CD4-positive, alpha-beta T cell (primary cell): ENCODE measurements around the gene KRT79. TPM values are rescaled to one million over a fixed set of nuclear protein-coding genes. Genes with fewer than 3 reads are reported as not detected.
A peak's percentile ranks its signal among the peaks of the same experiment; 100 is the strongest.

Experiments used
- ATAC-seq: fragments of 200-7000 bp; cut with Tn5 transposase; one replicate; pipeline ENCODE4 v1.10.0; 2022; ENCODE audit warnings: mild to moderate bottlenecking; ENCODE audit not compliant: poor library complexity
- CTCF ChIA-PET: fragments of 350-600 bp; sonication (Branson Sonifier 250); formaldehyde crosslinking; loops from one replicate; lab custom pipeline; 2021; ENCODE audit warnings: antibody characterized with exemption, inconsistent platforms; lab: Charles Lee
- POLR2A ChIA-PET: fragments of 350-600 bp; sonication (Branson Sonifier 250); formaldehyde crosslinking; loops from one replicate; lab custom pipeline; 2021; ENCODE audit warnings: antibody characterized with exemption, inconsistent platforms; lab: Charles Lee
- DNase-seq, 14 experiments: peaks; one replicate each; pipeline ENCODE4 v3.0.0-alpha.2; 2013 to 2020; ENCODE audit warnings: mixed read lengths in 2 of 14
- H3K27ac ChIP-seq, 2 donors: one replicate each; pipeline versions ENCODE4 v1.5.1 to v1.7.0; 2013; ENCODE audit warnings: low read length in 2 of 2, low read depth in 1 of 2, mild to moderate bottlenecking in 1 of 2
- H3K27me3 ChIP-seq, 2 experiments: 1 replicate in 1 of 2; 2 replicates in 1 of 2; pipeline versions ENCODE4 v1.6.1 to v1.7.0; 2013; ENCODE audit warnings: low read length in 2 of 2, control low read depth in 1 of 2, mild to moderate bottlenecking in 1 of 2, moderate library complexity in 1 of 2; ENCODE audit not compliant: insufficient read depth in 2 of 2, control insufficient read depth in 1 of 2
- H3K36me3 ChIP-seq: one replicate; pipeline ENCODE4 v1.6.1; 2013; ENCODE audit warnings: low read length, control low read depth; ENCODE audit not compliant: insufficient read depth
- H3K4me1 ChIP-seq: one replicate; pipeline ENCODE4 v1.6.1; 2013; ENCODE audit warnings: low read length, control low read depth; ENCODE audit not compliant: insufficient read depth
- H3K4me3 ChIP-seq: one replicate; pipeline ENCODE4 v1.5.1; 2013; ENCODE audit warnings: mild to moderate bottlenecking, low read length, moderate library complexity
- H3K9me3 ChIP-seq, 2 experiments: 1 replicate in 1 of 2; 2 replicates in 1 of 2; pipeline versions ENCODE4 v1.6.1 to v1.7.0; 2013; ENCODE audit warnings: low read length in 2 of 2, mild to moderate bottlenecking in 2 of 2, control low read depth in 1 of 2, moderate library complexity in 1 of 2; ENCODE audit not compliant: control insufficient read depth in 1 of 2, insufficient read depth in 1 of 2
- H3K27ac Mint-ChIP-seq: one replicate; pipeline ENCODE4 v1.8.0; 2020; ENCODE audit warnings: mixed read lengths
- H3K27me3 Mint-ChIP-seq: one replicate; pipeline ENCODE4 v1.8.0; 2021; ENCODE audit warnings: mixed read lengths
- H3K36me3 Mint-ChIP-seq: one replicate; pipeline ENCODE4 v1.8.0; 2021; ENCODE audit warnings: low read depth, mixed read lengths
- H3K4me1 Mint-ChIP-seq: one replicate; pipeline ENCODE4 v1.8.0; 2021; ENCODE audit warnings: low read depth, mixed read lengths
- H3K4me3 Mint-ChIP-seq: one replicate; pipeline ENCODE4 v1.8.0; 2020; ENCODE audit warnings: mild to moderate bottlenecking, mixed read lengths
- H3K9me3 Mint-ChIP-seq: one replicate; pipeline ENCODE4 v1.8.0; 2020; ENCODE audit warnings: mixed read lengths
- intact Hi-C, 2 experiments: fragments of 100-400 bp; cut with DNase I in 1 of 2; cut with micrococcal nuclease in 1 of 2; formaldehyde crosslinking; loops; one replicate each; pipeline versions ENCODE4 v1.15.1 to v1.9.0; 2023 to 2025; cut with DNase I, micrococcal nuclease
- total RNA-seq, 174 experiments: library from RNA in 2 of 174; stranded (reverse) in 2 of 174; gene quantifications; one replicate each; pipeline ENCODE4 v1.2.3 and lab custom pipeline; 2021 to 2026
- TF ChIP-seq, protein P1 (sequence below): fragments of 200-600 bp; IDR thresholded peaks from one replicate; pipeline ENCODE4 v1.8.0; 2022; ENCODE audit warnings: antibody characterized with exemption, mild to moderate bottlenecking

The KRT79 gene
- total RNA-seq, 2 experiments from 2014 or later = not detected

DNA sequence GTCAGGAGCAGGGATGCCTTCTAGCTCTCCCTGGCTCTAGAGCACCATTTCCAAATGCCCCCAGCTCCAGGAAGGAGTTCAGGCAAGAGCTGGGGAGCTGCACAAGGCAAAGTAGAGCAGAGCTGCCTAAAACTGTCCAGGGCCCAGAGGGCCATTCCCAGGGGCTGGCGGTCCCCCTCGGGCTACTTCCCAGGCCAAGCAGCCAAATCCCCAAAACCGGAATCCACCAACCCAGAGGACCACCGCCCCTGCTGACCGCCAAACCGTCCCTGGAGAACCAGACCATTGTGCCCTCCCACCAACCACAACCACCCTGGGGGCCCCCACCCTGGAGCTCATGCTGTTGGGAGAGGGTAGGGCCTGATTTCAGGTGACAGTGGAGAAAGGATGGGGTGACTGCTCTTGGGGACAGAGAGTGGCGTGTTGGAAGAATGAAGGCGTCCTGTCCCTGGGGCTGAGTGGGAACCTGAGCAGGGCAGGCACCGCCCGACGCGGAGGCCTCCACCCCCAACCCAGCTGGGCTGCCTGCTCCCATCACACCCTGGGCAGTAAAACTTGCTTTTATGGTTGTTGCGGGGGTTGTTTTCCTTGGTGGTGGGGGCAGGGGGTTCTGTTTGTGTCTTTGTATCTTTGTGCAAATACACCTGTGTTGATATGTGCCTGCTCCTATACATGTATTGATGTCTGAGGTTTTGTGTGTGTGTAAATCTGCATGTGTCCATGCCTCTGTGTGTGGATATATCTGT, 38.7 kb upstream of the KRT79 start:
- intact Hi-C loops = loop anchor here in 1 of 2 experiments (10.0 kb wide), 1 partner anchor 188 kb away; the partner anchor contains the start of gene KRT1
- H3K9me3 ChIP-seq = no peaks in the 10 kb centered on the region
- ATAC-seq (no peak), DNase-seq (no peak)
- Mint-ChIP-seq H3K4me1 (peaks cover 39% of the 10 kb centered on the region), H3K4me3 (peak overlapping the region; percentile 77), H3K36me3 (no peaks in the 10 kb centered on the region), H3K27ac (peak overlapping the region; percentile 75), H3K27me3 (peaks cover 10% of the 10 kb centered on the region), H3K9me3 (no peaks in the 10 kb centered on the region)
- no peak overlapping the region for H3K4me3 ChIP-seq
- ChIA-PET CTCF (interaction anchor here (0.8 to 1.8 kb wide), 3 partner anchors 12 to 545 kb away, joined by 3 to 8 read pairs (median 4); no protein-coding TSS in a partner anchor), POLR2A (interaction anchor here (2.3 kb wide), 1 partner anchor 287 kb away, joined by 9 read pairs; no protein-coding TSS in a partner anchor)
- H3K4me1 ChIP-seq = peaks cover 28% of the 10 kb centered on the region
- H3K36me3 ChIP-seq = no peaks in the 10 kb centered on the region
- TF ChIP-seq, protein P1, sequence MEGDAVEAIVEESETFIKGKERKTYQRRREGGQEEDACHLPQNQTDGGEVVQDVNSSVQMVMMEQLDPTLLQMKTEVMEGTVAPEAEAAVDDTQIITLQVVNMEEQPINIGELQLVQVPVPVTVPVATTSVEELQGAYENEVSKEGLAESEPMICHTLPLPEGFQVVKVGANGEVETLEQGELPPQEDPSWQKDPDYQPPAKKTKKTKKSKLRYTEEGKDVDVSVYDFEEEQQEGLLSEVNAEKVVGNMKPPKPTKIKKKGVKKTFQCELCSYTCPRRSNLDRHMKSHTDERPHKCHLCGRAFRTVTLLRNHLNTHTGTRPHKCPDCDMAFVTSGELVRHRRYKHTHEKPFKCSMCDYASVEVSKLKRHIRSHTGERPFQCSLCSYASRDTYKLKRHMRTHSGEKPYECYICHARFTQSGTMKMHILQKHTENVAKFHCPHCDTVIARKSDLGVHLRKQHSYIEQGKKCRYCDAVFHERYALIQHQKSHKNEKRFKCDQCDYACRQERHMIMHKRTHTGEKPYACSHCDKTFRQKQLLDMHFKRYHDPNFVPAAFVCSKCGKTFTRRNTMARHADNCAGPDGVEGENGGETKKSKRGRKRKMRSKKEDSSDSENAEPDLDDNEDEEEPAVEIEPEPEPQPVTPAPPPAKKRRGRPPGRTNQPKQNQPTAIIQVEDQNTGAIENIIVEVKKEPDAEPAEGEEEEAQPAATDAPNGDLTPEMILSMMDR = no peak
- H3K27ac ChIP-seq = no peak overlapping the region
- peaks cover 0 to 9% of the 10 kb centered on the region in 2 experiments for H3K27me3 ChIP-seq

DNA sequence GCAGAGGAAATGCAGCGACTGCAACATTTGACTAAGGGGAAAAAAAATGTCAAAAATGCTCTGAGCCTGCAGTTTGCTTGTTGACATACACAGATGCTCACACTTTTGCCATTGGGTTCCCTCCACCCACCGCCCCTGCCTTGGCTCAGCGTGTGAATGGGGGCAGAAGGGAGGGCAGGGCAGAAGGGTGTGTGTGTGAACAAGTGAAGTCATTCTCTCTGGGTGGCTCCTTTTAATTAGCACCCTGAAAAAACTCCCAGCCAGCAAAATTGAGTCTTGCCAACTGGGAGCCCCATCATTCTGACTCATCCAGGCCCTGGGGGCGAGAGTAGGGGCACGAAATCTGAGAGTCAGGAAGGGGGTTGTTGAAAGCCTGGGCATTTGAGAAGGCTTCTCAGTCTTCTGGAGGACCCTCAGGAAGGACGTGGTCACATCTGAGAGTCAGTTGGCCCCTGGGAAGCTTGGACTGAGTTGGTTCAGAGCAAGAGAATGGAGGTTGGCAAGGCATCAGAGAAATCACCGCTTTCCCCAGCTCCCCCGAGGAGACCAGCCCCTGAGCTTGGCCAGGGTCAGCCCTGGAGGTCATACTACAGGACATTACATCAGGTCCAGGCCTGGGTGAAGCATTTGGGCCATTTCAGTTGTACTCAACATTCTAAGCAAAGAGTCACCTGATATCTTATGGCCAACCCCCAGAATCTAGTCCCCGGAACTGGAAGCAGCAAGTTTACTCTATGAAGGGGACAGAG, 37.4 kb upstream of the KRT79 start:
- POLR2A ChIA-PET = interaction anchor here (1.1 to 1.3 kb wide), 3 partner anchors 8 to 286 kb away, joined by 4 to 6 read pairs (median 4); no protein-coding TSS in a partner anchor
- Mint-ChIP-seq H3K27me3 (peaks cover 10% of the 10 kb centered on the region), H3K27ac (no peak overlapping the region), H3K4me1 (peaks cover 50% of the 10 kb centered on the region), H3K4me3 (no peak overlapping the region), H3K36me3 (no peaks in the 10 kb centered on the region), H3K9me3 (no peaks in the 10 kb centered on the region)
- Histone ChIP-seq H3K36me3 (no peaks in the 10 kb centered on the region), H3K27ac (no peak overlapping the region), H3K4me1 (peaks cover 39% of the 10 kb centered on the region), H3K27me3 (peaks cover 0 to 9% of the 10 kb centered on the region in 2 experiments), H3K4me3 (no peak overlapping the region), H3K9me3 (no peaks in the 10 kb centered on the region)
- ATAC-seq (no peak), DNase-seq (peak in 3 of 14 experiments; percentile 29 to 55 (median 42))
- TF ChIP-seq, protein P1 = no peak
- CTCF ChIA-PET = interaction anchor here (1.1 to 1.7 kb wide), 3 partner anchors 8 to 285 kb away, joined by 4 to 16 read pairs (median 13); no protein-coding TSS in a partner anchor
- intact Hi-C loops = loop anchor here in 1 of 2 experiments (10.0 kb wide), 1 partner anchor 187 kb away; the partner anchor contains the start of gene KRT1
